PC-3 (cell line): Measurements from ENCODE around the gene MGAT4A.
"Not testable (repeated sequence)": the region's sequence is repeated elsewhere in the genome, so short reads cannot be mapped to it uniquely, and the experiment has no call there.

Experiments used
- CTCF ChIP-seq: fragments of 300-600 bp; sonication (generic); conservative IDR thresholded peaks from 2 replicates; pipeline ENCODE4 v1.5.1; 2017; ENCODE audit warnings: antibody characterized with exemption, low read depth, mild to moderate bottlenecking, low read length
- EZH2 ChIP-seq: fragments of 300-600 bp; sonication (generic); IDR thresholded peaks from one replicate; pipeline ENCODE4 v1.6.1; 2017; ENCODE audit warnings: antibody characterized with exemption, mild to moderate bottlenecking, low read length; ENCODE audit not compliant: unreplicated experiment
- EZH2phosphoT487 ChIP-seq: fragments of 300-600 bp; sonication (generic); IDR thresholded peaks from 2 replicates; pipeline ENCODE4 v1.6.1; 2018; ENCODE audit warnings: mild to moderate bottlenecking, antibody characterized with exemption, low read length, borderline replicate concordance

DNA sequence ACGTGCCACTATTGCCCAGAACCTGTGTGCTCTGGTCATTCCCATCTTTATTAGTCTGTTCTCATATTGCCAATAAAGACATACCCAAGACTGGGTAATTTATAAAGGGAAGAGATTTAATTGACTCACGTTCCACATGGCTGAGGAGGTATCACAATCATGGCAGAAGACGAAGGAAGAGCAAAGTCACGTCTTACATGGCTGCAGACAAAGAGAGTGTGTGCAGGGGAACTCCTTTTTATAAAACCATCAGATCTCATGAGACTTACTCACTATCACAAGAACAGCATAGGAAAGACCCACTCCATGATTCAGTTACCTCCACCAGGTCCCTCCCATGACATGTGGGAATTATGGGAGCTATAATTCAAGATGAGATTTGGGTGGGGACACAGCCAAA lies 21.8 kb upstream of the MGAT4A start:
- TF ChIP-seq CTCF, EZH2, EZH2phosphoT487: not testable (repeated sequence)
